Germinal center (tissue), 1 donor: Measurements from ENCODE around the gene TIPRL.

Experiments used
- DNase-seq: peaks from one replicate; pipeline ENCODE4 v3.0.0; 2012; ENCODE audit warnings: mixed read lengths, low spot score

Gene TIPRL

GRCh38 chr1:168213349-168213748 lies 34.6 kb downstream of the TIPRL start:
- no peak for DNase-seq

- no peak for DNase-seq
Measured at GRCh38 chr1:168216171-168216570, 37.4 kb downstream of the TIPRL start.

GRCh38 chr1:168217664-168218063 lies 38.9 kb downstream of the TIPRL start:
- DNase-seq: no peak

GRCh38 chr1:168218658-168219057 lies 39.9 kb downstream of the TIPRL start:
- DNase-seq: no peak

GRCh38 chr1:168220470-168220871 lies 41.7 kb downstream of the TIPRL start:
- DNase-seq: no peak

GRCh38 chr1:168221275-168221674 lies 42.5 kb downstream of the TIPRL start:
- no peak for DNase-seq

GRCh38 chr1:168223261-168223660 lies 44.5 kb downstream of the TIPRL start:
- no peak for DNase-seq

GRCh38 chr1:168223681-168224540 lies 45.1 kb downstream of the TIPRL start:
- DNase-seq: no peak

- DNase-seq: no peak
Measured at GRCh38 chr1:168224991-168225390, 46.2 kb downstream of the TIPRL start.

GRCh38 chr1:168225476-168226190 lies 46.9 kb downstream of the TIPRL start, which contains the start of gene SFT2D2:
Gene SFT2D2, plus strand, starts transcription at chr1:168226004. Its CDS starts 76 bp downstream, at chr1:168226080.
- peak; percentile 90 for DNase-seq

- DNase-seq: no peak
Measured at GRCh38 chr1:168227620-168228019, 48.9 kb downstream of the TIPRL start.

- DNase-seq: no peak
Measured at GRCh38 chr1:168229893-168230292, 51.1 kb downstream of the TIPRL start.

- no peak for DNase-seq
Measured at GRCh38 chr1:168230709-168231108, 51.9 kb downstream of the TIPRL start.

- peak; percentile 70 for DNase-seq
Measured at GRCh38 chr1:168234846-168235547, 56.2 kb downstream of the TIPRL start.

- no peak for DNase-seq
Measured at GRCh38 chr1:168235548-168235885, 56.8 kb downstream of the TIPRL start.

- no peak for DNase-seq
Measured at GRCh38 chr1:168235937-168236336, 57.2 kb downstream of the TIPRL start.

GRCh38 chr1:168236836-168237611 lies 58.3 kb downstream of the TIPRL start:
- DNase-seq: no peak

- DNase-seq: no peak
Measured at GRCh38 chr1:168243198-168243597, 64.4 kb downstream of the TIPRL start.

- no peak for DNase-seq
Measured at GRCh38 chr1:168243636-168244212, 65.0 kb downstream of the TIPRL start.

- DNase-seq: no peak
Measured at GRCh38 chr1:168245042-168245441, 66.3 kb downstream of the TIPRL start.

- DNase-seq: no peak
Measured at GRCh38 chr1:168246506-168246905, 67.7 kb downstream of the TIPRL start.
